Measurements from ENCODE around the gene CDH20. TPM values are rescaled to one million over a fixed set of nuclear protein-coding genes. Genes with fewer than 3 reads are reported as not detected.
A peak's percentile ranks its signal among the peaks of the same experiment; 100 is the strongest.

The CDH20 gene
- polyA plus RNA-seq, 1 experiment = not detected

GRCh38 chr18:61432590-61432989 lies 99.4 kb downstream of the CDH20 start:
- POLR2A ChIA-PET = no interaction called here
- no peak overlapping the region for H3K4me3 ChIP-seq (ENCODE audit: low read depth, low read length)
- CTCF ChIA-PET = no interaction called here
- no peak for DNase-seq (ENCODE audit: low read depth, low spot score)
- no peak for TF ChIP-seq CTCF (IDR thresholded peaks at IDR 0.05; ENCODE audit: low read depth, low read length)
- no peak overlapping the region for H3K27ac ChIP-seq (ENCODE audit: low read depth, low read length)
- no peaks in the 10 kb centered on the region for H3K9me3 ChIP-seq (ENCODE audit: control insufficient read depth, insufficient read depth, low read length)
- H3K27me3 ChIP-seq (ENCODE audit: control insufficient read depth, insufficient read depth, low read length) = no peaks in the 10 kb centered on the region

- TF ChIP-seq CTCF (IDR thresholded peaks at IDR 0.05; ENCODE audit: low read depth, low read length) = peak; percentile 62
- POLR2A ChIA-PET = no interaction called here
- Histone ChIP-seq H3K27ac (ENCODE audit: low read depth, low read length) (no peak overlapping the region), H3K9me3 (ENCODE audit: control insufficient read depth, insufficient read depth, low read length) (no peaks in the 10 kb centered on the region), H3K4me3 (ENCODE audit: low read depth, low read length) (no peak overlapping the region), H3K27me3 (ENCODE audit: control insufficient read depth, insufficient read depth, low read length) (no peaks in the 10 kb centered on the region)
- CTCF ChIA-PET = interaction anchor here (0.8 kb wide), 1 partner anchor 16 kb away, joined by 4 read pairs; no protein-coding TSS in a partner anchor
- DNase-seq (ENCODE audit: low read depth, low spot score) = no peak
Measured at GRCh38 chr18:61435064-61435652, 101.9 kb downstream of the CDH20 start.

GRCh38 chr18:61443081-61443725 lies 110.0 kb downstream of the CDH20 start:
- Histone ChIP-seq H3K27me3 (ENCODE audit: control insufficient read depth, insufficient read depth, low read length) (no peaks in the 10 kb centered on the region), H3K9me3 (ENCODE audit: control insufficient read depth, insufficient read depth, low read length) (no peaks in the 10 kb centered on the region), H3K4me3 (ENCODE audit: low read depth, low read length) (no peak overlapping the region), H3K27ac (ENCODE audit: low read depth, low read length) (no peak overlapping the region)
- ChIA-PET POLR2A (no interaction called here), CTCF (no interaction called here)
- TF ChIP-seq CTCF (IDR thresholded peaks at IDR 0.05; ENCODE audit: low read depth, low read length) = no peak
- DNase-seq (ENCODE audit: low read depth, low spot score) = no peak

GRCh38 chr18:61448316-61448715 lies 115.1 kb downstream of the CDH20 start:
- CTCF ChIA-PET = no interaction called here
- Histone ChIP-seq H3K4me3 (ENCODE audit: low read depth, low read length) (no peak overlapping the region), H3K27ac (ENCODE audit: low read depth, low read length) (no peak overlapping the region), H3K27me3 (ENCODE audit: control insufficient read depth, insufficient read depth, low read length) (no peaks in the 10 kb centered on the region), H3K9me3 (ENCODE audit: control insufficient read depth, insufficient read depth, low read length) (no peaks in the 10 kb centered on the region)
- POLR2A ChIA-PET = no interaction called here
- no peak for DNase-seq (ENCODE audit: low read depth, low spot score)
- no peak for TF ChIP-seq CTCF (IDR thresholded peaks at IDR 0.05; ENCODE audit: low read depth, low read length)

- Histone ChIP-seq H3K4me3 (ENCODE audit: low read depth, low read length) (no peak overlapping the region), H3K27me3 (ENCODE audit: control insufficient read depth, insufficient read depth, low read length) (no peaks in the 10 kb centered on the region), H3K27ac (ENCODE audit: low read depth, low read length) (no peak overlapping the region), H3K9me3 (ENCODE audit: control insufficient read depth, insufficient read depth, low read length) (no peaks in the 10 kb centered on the region)
- POLR2A ChIA-PET = no interaction called here
- no peak for DNase-seq (ENCODE audit: low read depth, low spot score)
- CTCF ChIA-PET = no interaction called here
- no peak for TF ChIP-seq CTCF (IDR thresholded peaks at IDR 0.05; ENCODE audit: low read depth, low read length)
Measured at GRCh38 chr18:61459896-61460648, 126.8 kb downstream of the CDH20 start.
